Skin epidermis (tissue), 12 donors: ENCODE results near the gene PCDHB8.
"Not testable (repeated sequence)": the region's sequence is repeated elsewhere in the genome, so short reads cannot be mapped to it uniquely, and the experiment has no call there.

Source experiments
- H3K27ac ChIP-seq, 21 experiments: fragments of 200-600 bp; sonication (generic) in 11 of 21; one replicate each; pipeline ENCODE4 v1.5.0; 2020; ENCODE audit warnings: mild to moderate bottlenecking in 3 of 21, inconsistent platforms in 2 of 21, moderate library complexity in 2 of 21
- H3K4me3 ChIP-seq, 7 experiments: fragments of 200-600 bp; sonication (generic) in 2 of 7; one replicate each; pipeline ENCODE4 v1.5.0; 2020; ENCODE audit warnings: inconsistent platforms in 2 of 7, mild to moderate bottlenecking in 2 of 7, moderate library complexity in 1 of 7

PCDHB8 gene

GRCh38 chr5:141223112-141223783 lies 45.7 kb downstream of the PCDHB8 start, which contains the start of gene PCDHB14:
TSS of gene PCDHB14 (plus strand) at chr5:141223343. CDS start at chr5:141223506, 163 bp downstream.
- no peak within 1 kb of the TSS for H3K27ac ChIP-seq
- H3K4me3 ChIP-seq, result peak within 1 kb of the TSS in 1 of 7 experiments; percentile 7

- H3K4me3 ChIP-seq, H3K27ac ChIP-seq: not testable (repeated sequence)
Observed at GRCh38 chr5:141224844-141225243, 47.3 kb downstream of the PCDHB8 start.

- H3K27ac ChIP-seq, H3K4me3 ChIP-seq: not testable (repeated sequence)
Observed at GRCh38 chr5:141225421-141225820, 47.8 kb downstream of the PCDHB8 start.
